IMR-90 (cell line): ENCODE measurements around the gene SUB1. TPM values are rescaled to one million over a fixed set of nuclear protein-coding genes. Genes with fewer than 3 reads are reported as not detected.

Source experiments
- ATAC-seq: fragments of 200-7000 bp; cut with Tn5 transposase; 2 replicates; pipeline ENCODE4 v1.9.1; 2020; ENCODE audit warnings: low read depth, mild to moderate bottlenecking, moderate library complexity
- BruUV-seq: library from RNA; stranded (reverse); fragments of 400-500 nt; replicated peaks from 2 replicates; lab custom pipeline; 2021; lab: Mats Ljungman, UMichigan
- CTCF ChIA-PET: fragments of 300-600 bp; formaldehyde crosslinking; extraction: SDS; loops from one replicate; lab custom pipeline; 2021; ENCODE audit warnings: antibody characterized with exemption; lab: Yijun Ruan, JAX
- POLR2A ChIA-PET: fragments of 300-600 bp; sonication (Branson Sonifier 250); formaldehyde crosslinking; loops from one replicate; lab custom pipeline; 2022; ENCODE audit warnings: antibody characterized with exemption; ENCODE audit not compliant: unreplicated experiment; lab: Charles Lee
- DNase-seq: peaks from one replicate; pipeline ENCODE4 v3.0.0; 2013
- H2AFZ ChIP-seq: replicated peaks from 2 replicates; pipeline ENCODE3; 2013; ENCODE audit warnings: low read length, mild to moderate bottlenecking; ENCODE audit not compliant: poor library complexity
- H2AK5ac ChIP-seq: 2 replicates; pipeline ENCODE4 v1.6.1; 2013; ENCODE audit warnings: low read depth, low read length, inconsistent platforms
- H2AK9ac ChIP-seq: replicated peaks from 2 replicates; pipeline ENCODE3; 2013; ENCODE audit warnings: mild to moderate bottlenecking, low read depth, low read length, moderate library complexity; ENCODE audit not compliant: poor library complexity
- H2BK120ac ChIP-seq: 2 replicates; pipeline ENCODE4 v1.6.1; 2013; ENCODE audit warnings: low read depth, low read length, inconsistent platforms
- H2BK15ac ChIP-seq: 3 replicates; pipeline ENCODE4 v1.6.1; 2013; ENCODE audit warnings: low read depth, low read length, inconsistent platforms
- H2BK20ac ChIP-seq: 2 replicates; pipeline ENCODE4 v1.6.1; 2013; ENCODE audit warnings: low read depth, mild to moderate bottlenecking, inconsistent platforms, low read length, moderate library complexity
- H2BK5ac ChIP-seq: 2 replicates; pipeline ENCODE4 v1.6.1; 2013; ENCODE audit warnings: mild to moderate bottlenecking, low read depth, low read length, inconsistent platforms; ENCODE audit not compliant: poor library complexity, severe bottlenecking
- H3K14ac ChIP-seq: replicated peaks from 2 replicates; pipeline ENCODE4 v1.6.1; 2013; ENCODE audit warnings: low read depth, low read length, inconsistent platforms
- H3K18ac ChIP-seq: 2 replicates; pipeline ENCODE4 v1.6.1; 2013; ENCODE audit warnings: low read depth, low read length, control low read depth
- H3K23ac ChIP-seq: 2 replicates; pipeline ENCODE4 v1.6.1; 2013; ENCODE audit warnings: low read depth, low read length, inconsistent platforms
- H3K27ac ChIP-seq: 2 replicates; pipeline ENCODE4 v1.5.1; 2013; ENCODE audit warnings: mild to moderate bottlenecking, control low read depth, low read length; ENCODE audit not compliant: insufficient read depth
- H3K27me3 ChIP-seq: 2 replicates; pipeline ENCODE4 v1.6.1; 2013; ENCODE audit warnings: low read length; ENCODE audit not compliant: control insufficient read depth, insufficient read depth
- H3K36me3 ChIP-seq: 2 replicates; pipeline ENCODE4 v1.6.1; 2013; ENCODE audit warnings: low read length, mixed read lengths; ENCODE audit not compliant: control insufficient read depth, insufficient read depth
- H3K4ac ChIP-seq: 2 replicates; pipeline ENCODE4 v1.6.1; 2013; ENCODE audit warnings: low read depth, low read length, inconsistent platforms
- H3K4me1 ChIP-seq: 2 replicates; pipeline ENCODE4 v1.6.1; 2013; ENCODE audit warnings: low read length, mixed read lengths; ENCODE audit not compliant: control insufficient read depth, insufficient read depth
- H3K4me2 ChIP-seq: 2 replicates; pipeline ENCODE4 v1.6.1; 2013; ENCODE audit warnings: low read depth, mild to moderate bottlenecking, control low read depth, low read length, moderate library complexity
- H3K4me3 ChIP-seq: 2 replicates; pipeline ENCODE4 v1.5.1; 2013; ENCODE audit warnings: low read depth, mild to moderate bottlenecking, control low read depth, low read length, moderate library complexity; ENCODE audit not compliant: insufficient read depth
- H3K56ac ChIP-seq: 2 replicates; pipeline ENCODE4 v1.6.1; 2013; ENCODE audit warnings: low read length, inconsistent platforms; ENCODE audit not compliant: insufficient read depth; ENCODE audit errors: extremely low read depth
- H3K79me1 ChIP-seq, 2 experiments: 2 replicates each; pipeline ENCODE4 v1.6.1; 2013; ENCODE audit warnings: low read length in 2 of 2, inconsistent platforms in 1 of 2, low read depth in 1 of 2
- H3K9ac ChIP-seq: 2 replicates; pipeline ENCODE4 v1.6.1; 2013; ENCODE audit warnings: low read depth, low read length, control low read depth
- H3K9me1 ChIP-seq: 2 replicates; pipeline ENCODE4 v1.6.1; 2013; ENCODE audit warnings: low read length, inconsistent platforms; ENCODE audit not compliant: insufficient read depth
- H3K9me3 ChIP-seq: 2 replicates; pipeline ENCODE4 v1.6.1; 2013; ENCODE audit warnings: low read length; ENCODE audit not compliant: control insufficient read depth, insufficient read depth
- H4K20me1 ChIP-seq: 2 replicates; pipeline ENCODE4 v1.6.1; 2013; ENCODE audit warnings: low read length, inconsistent platforms; ENCODE audit not compliant: insufficient read depth
- H4K5ac ChIP-seq: 2 replicates; pipeline ENCODE4 v1.6.1; 2013; ENCODE audit warnings: mild to moderate bottlenecking, low read depth, low read length, control low read depth
- H4K8ac ChIP-seq, 2 experiments: 2 replicates each; pipeline ENCODE4 v1.6.1; 2013; ENCODE audit warnings: low read depth in 2 of 2, low read length in 2 of 2, control low read depth in 1 of 2, inconsistent platforms in 1 of 2
- H4K91ac ChIP-seq: 2 replicates; pipeline ENCODE4 v1.6.1; 2013; ENCODE audit warnings: low read depth, low read length, inconsistent platforms; ENCODE audit not compliant: insufficient read depth
- FOS ChIP-seq: fragments of 150-350 bp; IDR thresholded peaks from 2 replicates; pipeline ENCODE4 v1.6.1; 2016; ENCODE audit warnings: low read depth, low read length
- MAFK ChIP-seq: IDR thresholded peaks from 2 replicates; pipeline ENCODE4 v1.6.1; 2012; ENCODE audit warnings: low read depth, low read length, improper control_type of control experiment
- MXI1 ChIP-seq: IDR thresholded peaks from 2 replicates; pipeline ENCODE4 v1.6.1; 2012; ENCODE audit warnings: low read depth, mild to moderate bottlenecking, low read length, moderate library complexity, borderline replicate concordance
- POLR2A ChIP-seq: IDR thresholded peaks from 2 replicates; pipeline ENCODE4 v1.6.1; 2012; ENCODE audit warnings: mild to moderate bottlenecking, low read depth, low read length
- RCOR1 ChIP-seq: IDR thresholded peaks from 2 replicates; pipeline ENCODE4 v1.6.1; 2012; ENCODE audit warnings: mild to moderate bottlenecking, low read length, improper control_type of control experiment; ENCODE audit not compliant: insufficient replicate concordance
- WGBS, 2 experiments: methylation state at CpG; one replicate each; pipeline versions ENCODE4 v1.1.5 to v1.1.7; 2013; ENCODE audit warnings: missing lambda C conversion rate in 2 of 2; ENCODE audit not compliant: insufficient read length in 1 of 2; ENCODE audit errors: extremely low coverage in 2 of 2; 5-methylcytosine and 5-hydroxymethylcytosine counted together
- dilution Hi-C: fragments of 300-500 bp; cut with HindIII; formaldehyde crosslinking; loops from one replicate; pipeline ENCODE4 v1.14.3; 2018; ENCODE audit warnings: low sequenced_read_pairs; ENCODE audit not compliant: unreplicated experiment
- in situ Hi-C: fragments of 300-500 bp; cut with MboI; formaldehyde crosslinking; loops from 3 replicates; pipeline ENCODE4 v1.14.3; 2019; ENCODE audit warnings: low sequenced_read_pairs, inconsistent platforms, mixed read lengths
- intact Hi-C: fragments of 100-400 bp; cut with micrococcal nuclease; formaldehyde crosslinking; loops from 2 replicates; pipeline ENCODE4 v1.10.0; 2022
- polyA plus RNA-seq, 3 experiments: library from polyadenylated mRNA; depleted of rRNA; stranded (reverse); fragments of >200 nt; gene quantifications; 2 replicates each; pipeline ENCODE4 v1.2.3, GENCODE V29; 2012; ENCODE audit warnings: low replicate concordance in 1 of 3
- total RNA-seq: library from RNA; depleted of rRNA; stranded (reverse); fragments of >200 nt; gene quantifications from 2 replicates; pipeline ENCODE4 v1.2.3, GENCODE V29; 2012
- TF ChIP-seq, protein P1 (sequence below): fragments of 150-350 bp; IDR thresholded peaks from 2 replicates; pipeline ENCODE4 v1.6.1; 2016; ENCODE audit warnings: low read depth, mild to moderate bottlenecking, low read length, moderate library complexity, borderline replicate concordance
- TF ChIP-seq, protein P2 (sequence below): conservative IDR thresholded peaks from 2 replicates; pipeline ENCODE4 v1.5.1; 2012; ENCODE audit warnings: mild to moderate bottlenecking, low read depth, low read length, improper control_type of control experiment

SUB1 gene
- total and polyA plus RNA-seq, 2 of the 4 experiments (the other 2 are of a cell fraction), result 19.5 to 155 TPM

DNA sequence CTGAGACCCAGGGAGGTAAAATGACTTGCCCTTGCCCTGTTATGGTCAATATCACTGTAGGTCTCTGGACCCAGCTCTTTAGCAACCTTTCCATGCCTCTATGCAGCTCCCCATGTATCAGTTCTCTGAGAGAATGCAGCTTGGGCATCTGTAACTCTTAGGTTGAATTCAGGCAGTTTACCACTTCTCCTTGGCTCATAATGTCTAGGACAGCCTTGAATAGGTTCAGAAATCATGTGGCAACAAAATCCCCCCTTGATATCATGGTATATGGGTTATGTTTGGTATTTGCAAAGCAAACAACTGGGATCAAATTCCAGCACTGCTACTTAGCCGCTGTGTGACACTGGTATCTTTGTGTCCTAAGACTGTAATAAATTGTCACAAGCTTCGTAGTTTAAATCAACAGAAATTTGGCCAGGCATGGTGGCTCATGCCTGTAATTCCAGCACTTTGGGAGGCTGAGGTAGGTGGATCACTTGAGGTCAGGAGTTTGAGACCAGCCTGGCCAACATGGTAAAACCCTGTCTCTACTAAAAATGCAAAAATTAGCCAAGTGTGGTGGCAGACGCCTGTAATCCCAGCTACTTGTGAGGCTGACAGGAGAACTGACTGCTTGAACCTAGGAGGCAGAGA lies 10.7 kb upstream of the SUB1 start:
- H3K56ac ChIP-seq, result no peak overlapping the region
- H3K4me3 ChIP-seq, result no peak overlapping the region
- H2BK5ac ChIP-seq, result no peak overlapping the region
- H3K9me3 ChIP-seq, result no peaks in the 10 kb centered on the region
- dilution Hi-C loops, result no loop called here
- peaks cover 8% of the 10 kb centered on the region; the same call in 1 of the 2 replicates for H3K27me3 ChIP-seq
- H2BK20ac ChIP-seq, result no peak overlapping the region
- H3K23ac ChIP-seq, result no peak overlapping the region
- no peaks in the 10 kb centered on the region for H3K79me1 ChIP-seq
- in situ Hi-C loops, result no loop called here
- no TSS peak for BruUV-seq
- intact Hi-C loops, result no loop called here
- H4K8ac ChIP-seq, result no peak overlapping the region
- TF ChIP-seq MAFK, result no peak
- no peak for TF ChIP-seq RCOR1
- TF ChIP-seq, protein P1, sequence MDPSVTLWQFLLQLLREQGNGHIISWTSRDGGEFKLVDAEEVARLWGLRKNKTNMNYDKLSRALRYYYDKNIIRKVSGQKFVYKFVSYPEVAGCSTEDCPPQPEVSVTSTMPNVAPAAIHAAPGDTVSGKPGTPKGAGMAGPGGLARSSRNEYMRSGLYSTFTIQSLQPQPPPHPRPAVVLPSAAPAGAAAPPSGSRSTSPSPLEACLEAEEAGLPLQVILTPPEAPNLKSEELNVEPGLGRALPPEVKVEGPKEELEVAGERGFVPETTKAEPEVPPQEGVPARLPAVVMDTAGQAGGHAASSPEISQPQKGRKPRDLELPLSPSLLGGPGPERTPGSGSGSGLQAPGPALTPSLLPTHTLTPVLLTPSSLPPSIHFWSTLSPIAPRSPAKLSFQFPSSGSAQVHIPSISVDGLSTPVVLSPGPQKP, result no peak
- TF ChIP-seq POLR2A, result no peak
- no peak for TF ChIP-seq FOS
- TF ChIP-seq, protein P2, sequence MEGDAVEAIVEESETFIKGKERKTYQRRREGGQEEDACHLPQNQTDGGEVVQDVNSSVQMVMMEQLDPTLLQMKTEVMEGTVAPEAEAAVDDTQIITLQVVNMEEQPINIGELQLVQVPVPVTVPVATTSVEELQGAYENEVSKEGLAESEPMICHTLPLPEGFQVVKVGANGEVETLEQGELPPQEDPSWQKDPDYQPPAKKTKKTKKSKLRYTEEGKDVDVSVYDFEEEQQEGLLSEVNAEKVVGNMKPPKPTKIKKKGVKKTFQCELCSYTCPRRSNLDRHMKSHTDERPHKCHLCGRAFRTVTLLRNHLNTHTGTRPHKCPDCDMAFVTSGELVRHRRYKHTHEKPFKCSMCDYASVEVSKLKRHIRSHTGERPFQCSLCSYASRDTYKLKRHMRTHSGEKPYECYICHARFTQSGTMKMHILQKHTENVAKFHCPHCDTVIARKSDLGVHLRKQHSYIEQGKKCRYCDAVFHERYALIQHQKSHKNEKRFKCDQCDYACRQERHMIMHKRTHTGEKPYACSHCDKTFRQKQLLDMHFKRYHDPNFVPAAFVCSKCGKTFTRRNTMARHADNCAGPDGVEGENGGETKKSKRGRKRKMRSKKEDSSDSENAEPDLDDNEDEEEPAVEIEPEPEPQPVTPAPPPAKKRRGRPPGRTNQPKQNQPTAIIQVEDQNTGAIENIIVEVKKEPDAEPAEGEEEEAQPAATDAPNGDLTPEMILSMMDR, result no peak
- TF ChIP-seq MXI1, result no peak
- no peak overlapping the region for H3K4ac ChIP-seq
- H4K5ac ChIP-seq, result no peak overlapping the region
- no peak overlapping the region for H3K14ac ChIP-seq
- ATAC-seq, result no peak
- H2AK9ac ChIP-seq, result no peak overlapping the region
- H2AFZ ChIP-seq, result no peak overlapping the region
- no peaks in the 10 kb centered on the region for H3K9me1 ChIP-seq
- H3K27ac ChIP-seq, result no peak overlapping the region
- H2AK5ac ChIP-seq, result no peak overlapping the region
- ChIA-PET CTCF (interaction anchor here (0.6 kb wide), 1 partner anchor 41 kb away, joined by 3 read pairs; no protein-coding TSS in a partner anchor), POLR2A (no interaction called here)
- no peak for DNase-seq
- no peak overlapping the region for H2BK15ac ChIP-seq
- H4K20me1 ChIP-seq, result no peaks in the 10 kb centered on the region
- H3K4me1 ChIP-seq, result no peaks in the 10 kb centered on the region
- no peak overlapping the region for H4K91ac ChIP-seq
- no peak overlapping the region for H3K9ac ChIP-seq
- no peaks in the 10 kb centered on the region for H3K36me3 ChIP-seq
- WGBS, 2 experiments, result no CpG with 5 or more reads among the region's 3 CpGs
- H3K4me2 ChIP-seq, result no peak overlapping the region
- H2BK120ac ChIP-seq, result no peak overlapping the region
- no peak overlapping the region for H3K18ac ChIP-seq
